HepG2 (cell line): ENCODE data around the gene SIGLEC8. TPM values are rescaled to one million over a fixed set of nuclear protein-coding genes. Genes with fewer than 3 reads are reported as not detected.

Experiments used
- ATAC-seq: fragments of 200-7000 bp; cut with Tn5 transposase; 3 replicates; pipeline ENCODE4 v1.9.1; 2020; ENCODE audit warnings: mild to moderate bottlenecking, moderate library complexity
- BruUV-seq: library from RNA; stranded (reverse); fragments of 400-500 nt; replicated peaks from 2 replicates; lab custom pipeline; 2021; lab: Mats Ljungman, UMichigan
- CTCF ChIA-PET: fragments of 300-600 bp; formaldehyde crosslinking; extraction: SDS; loops from one replicate; lab custom pipeline; 2021; ENCODE audit warnings: low total read pairs, inconsistent platforms, low intra/inter-chr PET ratio; lab: Yijun Ruan, JAX
- POLR2A ChIA-PET: fragments of 350-600 bp; sonication (Branson Sonifier 250); formaldehyde crosslinking; loops from one replicate; lab custom pipeline; 2020; ENCODE audit warnings: antibody characterized with exemption, inconsistent platforms; lab: Yijun Ruan, JAX
- DNase-seq: peaks from one replicate; pipeline ENCODE4 v3.0.0-alpha.2; 2015; ENCODE audit warnings: low spot score
- FAIRE-seq: peaks from 3 replicates; lab custom pipeline; 2011; peaks lifted over from hg19 to GRCh38; lab: Jason Lieb, UNC
- H2AFZ ChIP-seq: one replicate; pipeline ENCODE4 v1.6.1; 2011; ENCODE audit warnings: low read length, inconsistent platforms
- H3K27ac ChIP-seq: fragments of 300-600 bp; 3 replicates; pipeline ENCODE4 v1.8.0; 2011; ENCODE audit warnings: mixed run types, mild to moderate bottlenecking, mixed read lengths, low read length, inconsistent platforms; ENCODE audit not compliant: insufficient read depth; ENCODE audit errors: extremely low read length
- H3K27me3 ChIP-seq, 2 experiments: fragments of 200-600 bp in 1 of 2; 2 replicates in 1 of 2; 3 replicates in 1 of 2; pipeline versions ENCODE4 v1.6.0 to v1.8.0; 2011; ENCODE audit warnings: low read length in 2 of 2, mild to moderate bottlenecking in 2 of 2, moderate library complexity in 2 of 2, inconsistent platforms in 1 of 2; ENCODE audit not compliant: insufficient read depth in 2 of 2, control insufficient read depth in 1 of 2
- H3K36me3 ChIP-seq, 2 experiments: fragments of 200-600 bp in 1 of 2; replicated peaks in 1 of 2; 2 replicates in 1 of 2; 3 replicates in 1 of 2; pipeline versions ENCODE4 v1.5.1 to v1.8.0; 2011; ENCODE audit warnings: low read length in 2 of 2, inconsistent platforms in 1 of 2; ENCODE audit not compliant: insufficient read depth in 2 of 2, control insufficient read depth in 1 of 2
- H3K4me1 ChIP-seq: 2 replicates; pipeline ENCODE4 v1.5.1; 2012; ENCODE audit warnings: low read length, inconsistent platforms; ENCODE audit not compliant: insufficient read depth
- H3K4me2 ChIP-seq: 2 replicates; pipeline ENCODE4 v1.6.0; 2011; ENCODE audit warnings: low read depth, low read length, inconsistent platforms
- H3K4me3 ChIP-seq, 3 experiments: fragments of 200-600 bp in 1 of 3; sonication (generic), shearing (Covaris generic) in 1 of 3; replicated peaks in 1 of 3; 2 replicates each; pipeline ENCODE4 v1.5.1; 2011 to 2016; ENCODE audit warnings: low read length in 3 of 3, inconsistent platforms in 2 of 3, low read depth in 2 of 3, mild to moderate bottlenecking in 2 of 3, control low read depth in 1 of 3, mixed read lengths in 1 of 3; ENCODE audit not compliant: insufficient read depth in 1 of 3
- H3K79me2 ChIP-seq: one replicate; pipeline ENCODE4 v1.6.1; 2011; ENCODE audit warnings: low read length, inconsistent platforms; ENCODE audit not compliant: insufficient read depth
- H3K9ac ChIP-seq: 2 replicates; pipeline ENCODE4 v1.6.0; 2011; ENCODE audit warnings: mild to moderate bottlenecking, low read depth, low read length, inconsistent platforms; ENCODE audit not compliant: insufficient read depth
- H3K9me3 ChIP-seq: 2 replicates; pipeline ENCODE4 v1.5.1; 2012; ENCODE audit warnings: mild to moderate bottlenecking, low read length
- H4K20me1 ChIP-seq: 2 replicates; pipeline ENCODE4 v1.6.0; 2011; ENCODE audit warnings: inconsistent platforms, mild to moderate bottlenecking, low read length, moderate library complexity; ENCODE audit not compliant: insufficient read depth
- CREBL2 ChIP-seq: sonication (generic); formaldehyde crosslinking; IDR thresholded peaks from 2 replicates; pipeline ENCODE4 v1.8.1; 2023; ENCODE audit warnings: missing genetic modification reagents, mild to moderate bottlenecking, borderline replicate concordance
- ELF3 ChIP-seq: IDR thresholded peaks from 2 replicates; pipeline ENCODE4 v1.6.1; 2016; ENCODE audit warnings: missing genetic modification reagents, missing compliant biosample characterization
- GTF2F1 ChIP-seq: fragments of 150-350 bp; IDR thresholded peaks from 2 replicates; pipeline ENCODE4 v1.6.1; 2014; ENCODE audit warnings: low read length
- HIVEP1 ChIP-seq: sonication (generic); formaldehyde crosslinking; IDR thresholded peaks from 2 replicates; pipeline ENCODE4 v1.4.0; 2020; ENCODE audit warnings: mild to moderate bottlenecking, missing genetic modification reagents
- MTF2 ChIP-seq: sonication (generic); formaldehyde crosslinking; IDR thresholded peaks from 2 replicates; pipeline ENCODE4 v1.5.0; 2020; ENCODE audit warnings: missing genetic modification reagents, borderline replicate concordance
- SNAPC4 ChIP-seq: sonication (generic); formaldehyde crosslinking; IDR thresholded peaks from 2 replicates; pipeline ENCODE4 v1.4.0; 2020; ENCODE audit warnings: mild to moderate bottlenecking, missing genetic modification reagents
- ZMYM3 ChIP-seq: sonication (generic); formaldehyde crosslinking; IDR thresholded peaks from 2 replicates; pipeline ENCODE4 v1.5.1; 2020; ENCODE audit warnings: mild to moderate bottlenecking, missing genetic modification reagents
- ZNF264 ChIP-seq: sonication (generic); formaldehyde crosslinking; IDR thresholded peaks from 2 replicates; pipeline ENCODE4 v1.4.0; 2020; ENCODE audit warnings: missing genetic modification reagents
- ZNF292 ChIP-seq: sonication (generic); formaldehyde crosslinking; IDR thresholded peaks from 2 replicates; pipeline ENCODE4 v1.8.1; 2022; ENCODE audit warnings: mild to moderate bottlenecking, low read depth, missing genetic modification reagents, borderline replicate concordance
- ZNF34 ChIP-seq: sonication (generic); formaldehyde crosslinking; IDR thresholded peaks from 2 replicates; pipeline ENCODE4 v1.4.0; 2020; ENCODE audit warnings: mild to moderate bottlenecking, missing genetic modification reagents, borderline replicate concordance
- ZNF362 ChIP-seq: sonication (generic); formaldehyde crosslinking; IDR thresholded peaks from 2 replicates; pipeline ENCODE4 v1.4.0; 2020; ENCODE audit warnings: missing genetic modification reagents, mild to moderate bottlenecking, borderline replicate concordance
- ZNF678 ChIP-seq: sonication (generic); formaldehyde crosslinking; IDR thresholded peaks from 2 replicates; pipeline ENCODE4 v1.4.0; 2020; ENCODE audit warnings: mild to moderate bottlenecking, missing genetic modification reagents
- ZNF782 ChIP-seq: sonication (generic); formaldehyde crosslinking; IDR thresholded peaks from 2 replicates; pipeline ENCODE4 v1.4.0; 2020; ENCODE audit warnings: missing genetic modification reagents, mild to moderate bottlenecking, borderline replicate concordance
- WGBS: methylation state at CpG from one replicate; pipeline ENCODE4 v1.1.6; 2017; ENCODE audit warnings: low lambda C conversion rate; 5-methylcytosine and 5-hydroxymethylcytosine counted together
- in situ Hi-C: cut with HindIII; loops from 2 replicates; pipeline ENCODE4 v1.10.0; 2017; ENCODE audit warnings: low pct_unique_long_range_greater_than_20kb; ENCODE audit not compliant: extremely low pct_ligation_motif_present
- intact Hi-C: fragments of 100-400 bp; cut with micrococcal nuclease; formaldehyde crosslinking; loops from one replicate; pipeline ENCODE4 v1.10.0; 2022; ENCODE audit not compliant: unreplicated experiment
- polyA plus RNA-seq, 8 experiments: library from polyadenylated mRNA; depleted of rRNA in 3 of 8; stranded (reverse) in 7 of 8; unstranded in 1 of 8; fragments of >200 nt; fragmentation: Illumina TruSeq in 4 of 8; extraction: Trizol in 4 of 8; gene quantifications; 2 replicates each; pipeline versions ENCODE4 v1.2.1 to v1.2.3, GENCODE V29; 2011 to 2016; ENCODE audit warnings: low read depth in 4 of 8, missing spikeins in 1 of 8, mixed read lengths in 1 of 8; ENCODE audit not compliant: insufficient read depth in 1 of 8
- total RNA-seq, 5 experiments: library from RNA; depleted of rRNA; stranded (reverse); fragments of >200 nt; fragmentation: Illumina TruSeq; extraction: Trizol; gene quantifications; 2 replicates each; pipeline ENCODE4 v1.2.3, GENCODE V29; 2016; ENCODE audit warnings: low read depth in 1 of 5
- TF ChIP-seq, protein P1 (sequence below): sonication (generic); formaldehyde crosslinking; IDR thresholded peaks from 2 replicates; pipeline ENCODE4 v1.8.0; 2022; ENCODE audit warnings: missing genetic modification reagents, low read depth, mild to moderate bottlenecking, borderline replicate concordance

Gene SIGLEC8
- total and polyA plus RNA-seq, 2 of the 13 experiments (the other 11 are each of a cell fraction or from before 2014, with no cell fraction given) = not detected

GRCh38 chr19:51490676-51491075 is 32.4 kb upstream of the SIGLEC8 start:
- intact Hi-C loops = no loop called here
- WGBS = 42% methylated on average over 6 of the region's 14 CpGs
- CTCF ChIA-PET = no interaction called here
- Histone ChIP-seq H3K27me3 (peaks cover 0 to 1% of the 10 kb centered on the region in 2 experiments; a peak in 1 of 5 replicates), H3K27ac (no peak overlapping the region), H3K9ac (no peak overlapping the region), H3K4me2 (no peak overlapping the region), H2AFZ (no peak overlapping the region), H4K20me1 (no peaks in the 10 kb centered on the region), H3K79me2 (no peaks in the 10 kb centered on the region), H3K4me3 (no peak overlapping the region), H3K4me1 (no peaks in the 10 kb centered on the region), H3K36me3 (no peaks in the 10 kb centered on the region), H3K9me3 (no peaks in the 10 kb centered on the region)
- FAIRE-seq (no peak), DNase-seq (no peak), ATAC-seq (no peak)
- TF ChIP-seq CREBL2 (CRISPR knock-in tag) = no peak
- no peak for TF ChIP-seq ZNF264 (CRISPR knock-in tag)
- TF ChIP-seq GTF2F1 = no peak
- no peak for TF ChIP-seq HIVEP1 (CRISPR knock-in tag)
- TF ChIP-seq ZNF362 (CRISPR knock-in tag) = no peak
- TF ChIP-seq ZNF782 (CRISPR knock-in tag) = no peak
- TF ChIP-seq SNAPC4 = no peak
- TF ChIP-seq ZNF292 (CRISPR knock-in tag) = no peak
- TF ChIP-seq ZNF34 (CRISPR knock-in tag) = no peak
- no peak for TF ChIP-seq ZMYM3 (CRISPR knock-in tag)
- TF ChIP-seq, protein P1, sequence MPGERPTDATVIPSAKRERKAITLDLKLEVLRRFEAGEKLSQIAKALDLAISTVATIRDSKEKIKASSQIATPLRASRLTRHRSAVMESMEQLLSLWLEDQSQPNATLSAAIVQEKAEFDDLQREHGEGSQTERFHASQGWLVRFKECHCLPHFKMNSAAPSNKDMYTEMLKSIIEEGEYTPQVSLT (CRISPR knock-in tag) = no peak
- no peak for TF ChIP-seq MTF2
- no peak for TF ChIP-seq ZNF678 (CRISPR knock-in tag)
- TF ChIP-seq ELF3 = no peak
- no TSS peak for BruUV-seq
- POLR2A ChIA-PET = no interaction called here
- in situ Hi-C loops = no loop called here
